ENCODE data around the gene LPAR1.

The LPAR1 gene

DNA sequence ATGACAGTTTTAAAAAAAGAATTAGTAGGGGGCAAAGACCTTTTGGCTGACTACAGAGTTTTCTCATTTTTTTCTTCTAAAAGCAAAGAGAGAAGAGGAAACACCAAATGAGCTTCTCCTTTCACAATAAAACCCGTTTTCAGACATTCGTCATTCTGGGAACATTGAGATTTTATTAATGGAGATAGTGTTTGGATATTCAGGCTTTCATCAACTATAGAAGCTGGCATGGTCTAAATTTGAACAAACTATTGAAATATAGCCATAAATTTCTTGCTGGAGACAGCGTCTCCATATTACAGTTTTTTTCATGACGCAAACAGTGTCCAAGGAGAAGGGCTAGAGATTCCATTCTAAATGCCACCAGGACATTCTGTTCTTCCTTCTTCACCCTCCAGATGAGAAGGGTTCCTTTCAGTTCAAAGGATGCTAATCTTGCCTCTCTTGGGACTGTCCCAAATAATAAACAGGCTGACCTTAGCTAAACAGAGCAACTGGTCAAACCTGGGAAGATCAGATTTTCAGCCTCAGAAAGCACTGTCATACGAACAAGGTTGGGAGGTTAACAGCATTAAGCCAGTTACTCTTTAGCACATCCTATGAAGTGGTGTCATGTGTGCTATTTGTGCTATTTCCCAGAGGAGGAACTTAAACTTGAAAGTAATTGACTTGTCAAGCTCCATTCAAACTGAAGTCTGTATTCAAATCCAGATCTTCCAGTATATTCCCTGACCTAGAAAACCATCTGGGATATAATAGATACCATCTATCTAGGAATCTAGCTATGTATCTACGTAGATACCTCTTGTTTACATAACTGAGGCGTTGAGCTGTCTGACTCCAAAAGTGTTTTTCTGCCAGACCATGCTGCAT lies 125.6 kb downstream of the LPAR1 start:
- DNase-seq = no peak

DNA sequence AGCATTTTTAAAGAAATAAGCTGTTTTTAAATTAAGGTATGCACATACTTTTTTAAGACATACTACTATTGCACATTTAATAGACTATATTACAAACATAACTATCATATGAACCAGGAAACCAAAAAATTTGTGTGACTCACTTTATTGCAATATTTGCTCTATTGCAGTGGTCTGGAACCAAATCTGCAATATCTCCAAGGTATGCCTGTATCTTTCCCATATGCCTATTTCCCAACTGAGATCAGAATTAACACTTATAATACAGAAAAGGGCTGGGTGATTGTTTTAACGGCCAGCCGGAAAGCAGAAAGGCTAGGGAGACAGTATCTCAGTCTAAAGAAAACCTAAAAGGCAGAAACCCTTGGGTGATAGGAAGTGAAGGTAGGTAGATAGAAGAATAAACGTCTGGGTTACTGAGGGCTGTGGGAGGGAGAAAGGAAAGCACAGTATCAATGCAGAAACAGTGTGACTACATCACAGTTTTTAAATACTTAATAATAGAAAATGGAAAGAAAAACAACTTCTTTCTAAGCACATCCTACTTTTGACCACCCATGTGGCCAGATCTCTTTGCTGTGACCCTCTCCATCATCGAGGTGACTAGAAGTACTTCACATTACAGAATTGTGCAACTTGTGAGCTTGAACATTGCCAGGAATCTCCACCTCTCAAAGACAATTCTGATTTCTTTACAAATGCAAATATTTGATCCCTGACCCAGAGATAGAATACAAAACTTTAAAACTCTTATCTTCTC lies 126.4 kb downstream of the LPAR1 start:
- DNase-seq = no peak

- DNase-seq = no peak
Observed at GRCh38 chr9:110908894-110909293, 129.4 kb downstream of the LPAR1 start.

DNA sequence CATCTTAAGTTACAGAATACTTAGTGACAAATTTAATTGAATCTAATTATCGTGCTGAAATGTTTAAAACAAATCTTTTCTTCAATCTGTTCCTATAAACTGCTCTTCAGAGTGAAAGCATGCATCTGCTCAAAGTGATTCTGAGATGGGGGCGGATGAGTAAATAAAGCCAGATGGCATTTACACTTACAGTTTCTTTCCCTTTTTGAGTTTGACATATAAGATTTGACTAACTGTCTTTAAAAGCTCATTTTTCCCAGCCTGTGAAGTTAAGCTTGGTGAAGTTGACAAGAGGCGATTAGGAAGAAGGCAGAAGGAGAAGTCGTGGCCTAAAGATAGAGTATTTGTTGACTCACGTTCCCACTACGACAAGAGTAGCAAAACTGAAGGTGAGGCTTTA lies 137.4 kb downstream of the LPAR1 start:
- no peak for DNase-seq

- DNase-seq = no peak
Observed at GRCh38 chr9:110900456-110900855, 137.8 kb downstream of the LPAR1 start.

- DNase-seq = no peak
Observed at GRCh38 chr9:110898866-110899265, 139.4 kb downstream of the LPAR1 start.

DNA sequence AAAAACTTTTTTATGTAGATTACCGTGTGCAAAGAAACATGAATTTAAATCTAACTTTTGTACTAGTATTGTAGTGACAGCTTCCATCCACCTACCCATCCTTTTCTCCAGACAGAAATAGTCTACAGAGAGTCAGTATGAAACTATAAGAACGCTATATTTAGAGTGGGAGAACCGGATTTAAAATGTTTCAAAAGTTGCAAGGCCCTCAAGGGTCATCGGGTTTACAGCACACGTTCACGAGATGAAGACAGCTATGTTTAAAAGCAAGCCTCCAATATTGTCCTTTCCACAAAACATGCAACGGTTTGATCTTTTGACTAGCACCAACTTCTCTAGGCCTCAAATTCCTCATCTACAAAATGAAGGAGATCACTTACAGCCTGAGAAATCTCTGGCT lies 139.9 kb downstream of the LPAR1 start:
- no peak for DNase-seq

DNA sequence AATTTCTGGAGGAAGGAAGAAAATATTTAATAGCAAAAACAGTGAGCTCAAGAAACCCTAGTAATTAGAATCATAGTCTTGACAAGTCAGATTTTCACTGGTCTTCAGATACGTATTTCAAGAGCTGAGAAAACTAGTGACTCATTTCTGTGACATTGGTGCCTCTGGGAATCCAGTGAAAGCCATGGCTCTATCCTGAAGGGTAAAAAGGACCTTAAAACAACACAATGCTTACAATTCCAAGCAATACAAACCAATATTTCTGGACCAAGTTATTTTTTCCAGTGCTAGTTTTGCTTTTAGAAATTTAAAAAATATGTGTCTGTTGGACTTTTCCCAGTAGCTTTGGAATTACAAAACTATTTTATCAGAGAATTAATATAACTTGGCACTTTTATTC lies 140.3 kb downstream of the LPAR1 start:
- no peak for DNase-seq

- no peak for DNase-seq
Observed at GRCh38 chr9:110895147-110895905, 142.9 kb downstream of the LPAR1 start.

GRCh38 chr9:110894731-110895130 lies 143.5 kb downstream of the LPAR1 start:
- DNase-seq = no peak

GRCh38 chr9:110892689-110893088 lies 145.6 kb downstream of the LPAR1 start:
- DNase-seq = no peak

- no peak for DNase-seq
Observed at GRCh38 chr9:110891760-110892159, 146.5 kb downstream of the LPAR1 start.

GRCh38 chr9:110890416-110890815 lies 147.9 kb downstream of the LPAR1 start:
- DNase-seq = no peak

- no peak for DNase-seq
Observed at GRCh38 chr9:110887276-110887675, 151.0 kb downstream of the LPAR1 start.

- no peak for DNase-seq
Observed at GRCh38 chr9:110886832-110887231, 151.4 kb downstream of the LPAR1 start.

DNA sequence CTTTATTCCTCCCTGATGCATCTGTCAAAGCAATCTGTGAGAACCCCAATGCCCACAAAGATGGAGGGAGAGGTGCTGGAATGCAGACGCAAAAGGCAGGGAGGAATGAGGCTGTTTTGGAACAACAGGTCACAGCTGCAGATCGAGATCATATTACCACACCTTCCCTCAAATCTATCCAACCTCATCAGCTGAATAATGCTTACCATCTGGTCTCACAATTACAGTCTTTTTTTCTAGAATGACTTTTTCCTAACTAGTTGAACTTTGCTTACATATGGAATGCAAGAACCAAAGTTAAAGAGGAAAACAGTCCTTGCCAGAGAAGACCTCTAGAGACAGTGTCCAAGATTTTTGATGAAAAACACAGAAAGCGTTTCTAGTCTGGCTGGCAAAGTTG lies 158.1 kb downstream of the LPAR1 start:
- DNase-seq = no peak

DNA sequence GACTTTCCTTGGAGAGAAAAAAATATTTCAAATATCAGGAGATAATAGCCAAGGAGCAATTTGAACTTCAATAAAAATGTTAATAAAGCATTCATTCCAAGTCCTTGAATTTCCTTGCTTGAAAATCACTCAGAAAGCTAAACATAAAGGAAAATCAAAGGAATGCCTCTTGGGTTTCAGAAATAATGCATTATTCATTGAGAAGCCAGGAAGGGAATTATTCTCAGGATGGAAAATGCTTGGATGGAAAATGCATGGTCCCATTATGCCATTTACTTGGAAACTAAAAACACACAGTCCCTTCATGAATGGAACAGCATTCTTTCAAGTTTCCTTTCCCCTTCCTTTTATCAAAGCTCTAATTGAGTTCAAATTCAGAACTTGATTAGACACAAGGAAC lies 160.9 kb downstream of the LPAR1 start:
- no peak for DNase-seq

- DNase-seq = no peak
Observed at GRCh38 chr9:110876929-110877328, 161.3 kb downstream of the LPAR1 start.

DNA sequence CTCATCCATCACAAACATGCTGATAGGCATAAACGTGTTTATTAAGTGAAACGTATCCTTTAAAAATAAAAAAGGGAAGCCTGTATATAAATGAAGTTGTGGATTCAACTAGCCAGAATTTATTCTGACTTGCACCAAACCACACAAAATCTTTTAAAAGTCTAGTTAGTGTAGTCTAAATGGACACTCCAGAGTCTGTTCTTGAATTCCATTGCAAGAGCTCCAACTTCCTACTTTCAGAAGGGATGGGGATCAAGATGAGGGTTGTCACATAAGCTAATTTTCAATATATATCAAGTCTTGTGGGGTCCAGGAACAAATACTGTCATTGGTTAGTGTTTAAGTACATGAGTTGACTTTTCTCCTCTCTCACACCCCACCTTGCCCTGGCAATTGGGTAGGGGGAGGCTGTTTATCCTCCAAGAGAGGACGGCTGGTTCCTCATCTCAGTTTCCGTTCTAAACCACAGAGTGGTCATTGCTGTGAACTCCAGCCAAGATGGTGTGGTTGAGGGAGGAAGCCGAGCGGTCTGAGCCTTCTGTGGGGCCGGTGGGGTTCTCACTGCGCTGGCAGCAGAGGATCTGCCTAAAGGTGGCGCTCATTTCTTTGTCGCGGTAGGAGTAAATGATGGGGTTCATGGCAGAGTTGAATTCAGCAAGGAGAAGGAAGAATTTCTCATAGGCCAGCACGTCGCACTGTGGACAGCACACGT lies 163.2 kb downstream of the LPAR1 start:
- no peak for DNase-seq

GRCh38 chr9:110872920-110873319 lies 165.3 kb downstream of the LPAR1 start:
- DNase-seq = no peak

- no peak for DNase-seq
Observed at GRCh38 chr9:110871736-110872135, 166.5 kb downstream of the LPAR1 start.

DNA sequence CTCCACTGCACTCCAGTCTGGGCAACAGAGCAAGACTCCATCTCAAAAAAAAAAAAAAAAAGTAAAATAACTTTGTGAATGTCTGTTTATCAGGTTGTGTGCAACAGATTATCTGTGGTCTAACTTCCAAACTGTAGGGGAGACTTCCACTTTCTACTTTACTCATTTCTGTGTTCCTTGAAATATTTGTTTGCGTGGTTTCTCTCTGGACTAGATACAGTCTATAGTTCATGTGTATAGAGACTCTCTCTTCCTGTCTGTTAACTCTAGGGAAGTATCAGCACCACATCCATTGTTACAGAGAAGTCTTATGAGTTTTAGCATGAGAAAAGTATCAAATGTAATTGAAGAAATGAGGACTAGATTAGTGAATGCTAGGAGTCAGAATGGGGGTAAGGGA lies 168.3 kb downstream of the LPAR1 start:
- DNase-seq = no peak

GRCh38 chr9:110864011-110864410 lies 174.3 kb downstream of the LPAR1 start:
- no peak for DNase-seq

Measured in stimulated activated CD8-positive, alpha-beta memory T cell treated with anti-CD3 and anti-CD28 coated beads, Interleukin-4, amount 100 ng/mL, for 48 hours (primary cell).